CD4-positive, alpha-beta T cell (primary cell): Measurements from ENCODE around the gene AGPAT3. TPM values are rescaled to one million over a fixed set of nuclear protein-coding genes. Genes with fewer than 3 reads are reported as not detected.

Experiments
- ATAC-seq: fragments of 200-7000 bp; cut with Tn5 transposase; one replicate; pipeline ENCODE4 v1.10.0; 2022; ENCODE audit warnings: mild to moderate bottlenecking; ENCODE audit not compliant: poor library complexity
- CTCF ChIA-PET: fragments of 350-600 bp; sonication (Branson Sonifier 250); formaldehyde crosslinking; loops from one replicate; lab custom pipeline; 2021; ENCODE audit warnings: antibody characterized with exemption, inconsistent platforms; lab: Charles Lee
- POLR2A ChIA-PET: fragments of 350-600 bp; sonication (Branson Sonifier 250); formaldehyde crosslinking; loops from one replicate; lab custom pipeline; 2021; ENCODE audit warnings: antibody characterized with exemption, inconsistent platforms; lab: Charles Lee
- DNase-seq, 14 experiments: peaks; one replicate each; pipeline ENCODE4 v3.0.0-alpha.2; 2013 to 2020; ENCODE audit warnings: mixed read lengths in 2 of 14
- H3K27ac ChIP-seq, 2 donors: one replicate each; pipeline versions ENCODE4 v1.5.1 to v1.7.0; 2013; ENCODE audit warnings: low read length in 2 of 2, low read depth in 1 of 2, mild to moderate bottlenecking in 1 of 2
- H3K27me3 ChIP-seq, 2 experiments: 1 replicate in 1 of 2; 2 replicates in 1 of 2; pipeline versions ENCODE4 v1.6.1 to v1.7.0; 2013; ENCODE audit warnings: low read length in 2 of 2, control low read depth in 1 of 2, mild to moderate bottlenecking in 1 of 2, moderate library complexity in 1 of 2; ENCODE audit not compliant: insufficient read depth in 2 of 2, control insufficient read depth in 1 of 2
- H3K36me3 ChIP-seq: one replicate; pipeline ENCODE4 v1.6.1; 2013; ENCODE audit warnings: low read length, control low read depth; ENCODE audit not compliant: insufficient read depth
- H3K4me1 ChIP-seq: one replicate; pipeline ENCODE4 v1.6.1; 2013; ENCODE audit warnings: low read length, control low read depth; ENCODE audit not compliant: insufficient read depth
- H3K4me3 ChIP-seq: one replicate; pipeline ENCODE4 v1.5.1; 2013; ENCODE audit warnings: mild to moderate bottlenecking, low read length, moderate library complexity
- H3K9me3 ChIP-seq, 2 experiments: 1 replicate in 1 of 2; 2 replicates in 1 of 2; pipeline versions ENCODE4 v1.6.1 to v1.7.0; 2013; ENCODE audit warnings: low read length in 2 of 2, mild to moderate bottlenecking in 2 of 2, control low read depth in 1 of 2, moderate library complexity in 1 of 2; ENCODE audit not compliant: control insufficient read depth in 1 of 2, insufficient read depth in 1 of 2
- H3K27ac Mint-ChIP-seq: one replicate; pipeline ENCODE4 v1.8.0; 2020; ENCODE audit warnings: mixed read lengths
- H3K27me3 Mint-ChIP-seq: one replicate; pipeline ENCODE4 v1.8.0; 2021; ENCODE audit warnings: mixed read lengths
- H3K36me3 Mint-ChIP-seq: one replicate; pipeline ENCODE4 v1.8.0; 2021; ENCODE audit warnings: low read depth, mixed read lengths
- H3K4me1 Mint-ChIP-seq: one replicate; pipeline ENCODE4 v1.8.0; 2021; ENCODE audit warnings: low read depth, mixed read lengths
- H3K4me3 Mint-ChIP-seq: one replicate; pipeline ENCODE4 v1.8.0; 2020; ENCODE audit warnings: mild to moderate bottlenecking, mixed read lengths
- H3K9me3 Mint-ChIP-seq: one replicate; pipeline ENCODE4 v1.8.0; 2020; ENCODE audit warnings: mixed read lengths
- CTCF ChIP-seq: fragments of 200-600 bp; IDR thresholded peaks from one replicate; pipeline ENCODE4 v1.8.0; 2022; ENCODE audit warnings: antibody characterized with exemption, mild to moderate bottlenecking
- intact Hi-C, 2 experiments: fragments of 100-400 bp; cut with DNase I in 1 of 2; cut with micrococcal nuclease in 1 of 2; formaldehyde crosslinking; loops; one replicate each; pipeline versions ENCODE4 v1.15.1 to v1.9.0; 2023 to 2025; cut with DNase I, micrococcal nuclease
- total RNA-seq, 174 experiments: library from RNA in 2 of 174; stranded (reverse) in 2 of 174; gene quantifications; one replicate each; pipeline ENCODE4 v1.2.3 and lab custom pipeline; 2021 to 2026

AGPAT3 gene
- total RNA-seq, 2 experiments from 2014 or later: 40.8 to 43.4 TPM

- Histone ChIP-seq H3K36me3 (no peaks in the 10 kb centered on the region), H3K9me3 (no peaks in the 10 kb centered on the region), H3K4me3 (no peak overlapping the region), H3K4me1 (no peaks in the 10 kb centered on the region), H3K27ac (no peak overlapping the region), H3K27me3 (peaks cover 0 to 5% of the 10 kb centered on the region in 2 experiments)
- intact Hi-C loops: no loop called here
- no peak for TF ChIP-seq CTCF
- Mint-ChIP-seq H3K9me3 (no peaks in the 10 kb centered on the region), H3K27me3 (peaks cover 7% of the 10 kb centered on the region), H3K27ac (no peak overlapping the region), H3K4me3 (no peak overlapping the region), H3K36me3 (no peaks in the 10 kb centered on the region), H3K4me1 (no peaks in the 10 kb centered on the region)
- DNase-seq (no peak), ATAC-seq (no peak)
- ChIA-PET POLR2A (no interaction called here), CTCF (no interaction called here)
Observed at GRCh38 chr21:43827015-43827611, 37.9 kb upstream of the AGPAT3 start.

- no peak overlapping the region for H3K4me3 Mint-ChIP-seq
Observed at GRCh38 chr21:43829161-43829560, 35.9 kb upstream of the AGPAT3 start.

GRCh38 chr21:43829575-43830119 is 35.4 kb upstream of the AGPAT3 start:
- Mint-ChIP-seq H3K4me1 (no peaks in the 10 kb centered on the region), H3K36me3 (no peaks in the 10 kb centered on the region), H3K27ac (no peak overlapping the region), H3K4me3 (no peak overlapping the region), H3K9me3 (no peaks in the 10 kb centered on the region), H3K27me3 (peaks cover 14% of the 10 kb centered on the region)
- POLR2A ChIA-PET: no interaction called here
- Histone ChIP-seq H3K36me3 (no peaks in the 10 kb centered on the region), H3K9me3 (no peaks in the 10 kb centered on the region), H3K4me1 (no peaks in the 10 kb centered on the region), H3K4me3 (no peak overlapping the region), H3K27ac (no peak overlapping the region), H3K27me3 (peaks cover 0 to 11% of the 10 kb centered on the region in 2 experiments)
- DNase-seq (no peak), ATAC-seq (no peak)
- no peak for TF ChIP-seq CTCF
- intact Hi-C loops: loop anchor here in 1 of 2 experiments (2.0 kb wide), 1 partner anchor 21 kb away; no protein-coding TSS in a partner anchor
- CTCF ChIA-PET: no interaction called here

More at GRCh38 chr21:43829161-43829560, 35.9 kb upstream of the AGPAT3 start:
- ChIA-PET CTCF (no interaction called here), POLR2A (no interaction called here)
- Histone ChIP-seq H3K27me3 (peaks cover 0 to 7% of the 10 kb centered on the region in 2 experiments), H3K4me3 (no peak overlapping the region), H3K36me3 (no peaks in the 10 kb centered on the region), H3K27ac (no peak overlapping the region), H3K9me3 (no peaks in the 10 kb centered on the region), H3K4me1 (no peaks in the 10 kb centered on the region)
- intact Hi-C loops: no loop called here
- Mint-ChIP-seq H3K27ac (no peak overlapping the region), H3K9me3 (no peaks in the 10 kb centered on the region), H3K4me1 (no peaks in the 10 kb centered on the region), H3K36me3 (no peaks in the 10 kb centered on the region), H3K27me3 (peaks cover 13% of the 10 kb centered on the region)
- TF ChIP-seq CTCF: no peak
- no peak for ATAC-seq
- DNase-seq: no peak
